Skin epidermis (tissue), 12 donors: ENCODE data around the gene CPM.
"Not testable (repeated sequence)": the region's sequence is repeated elsewhere in the genome, so short reads cannot be mapped to it uniquely, and the experiment has no call there.

ENCODE experiments used
- H3K27ac ChIP-seq, 21 experiments: fragments of 200-600 bp; sonication (generic) in 11 of 21; one replicate each; pipeline ENCODE4 v1.5.0; 2020; ENCODE audit warnings: mild to moderate bottlenecking in 3 of 21, inconsistent platforms in 2 of 21, moderate library complexity in 2 of 21
- H3K4me3 ChIP-seq, 7 experiments: fragments of 200-600 bp; sonication (generic) in 2 of 7; one replicate each; pipeline ENCODE4 v1.5.0; 2020; ENCODE audit warnings: inconsistent platforms in 2 of 7, mild to moderate bottlenecking in 2 of 7, moderate library complexity in 1 of 7

Gene CPM

GRCh38 chr12:68814490-68815231, 118.3 kb downstream of the CPM start:
- Histone ChIP-seq H3K27ac (peak overlapping the region in 1 of 21 experiments; percentile 6), H3K4me3 (no peak overlapping the region)

DNA sequence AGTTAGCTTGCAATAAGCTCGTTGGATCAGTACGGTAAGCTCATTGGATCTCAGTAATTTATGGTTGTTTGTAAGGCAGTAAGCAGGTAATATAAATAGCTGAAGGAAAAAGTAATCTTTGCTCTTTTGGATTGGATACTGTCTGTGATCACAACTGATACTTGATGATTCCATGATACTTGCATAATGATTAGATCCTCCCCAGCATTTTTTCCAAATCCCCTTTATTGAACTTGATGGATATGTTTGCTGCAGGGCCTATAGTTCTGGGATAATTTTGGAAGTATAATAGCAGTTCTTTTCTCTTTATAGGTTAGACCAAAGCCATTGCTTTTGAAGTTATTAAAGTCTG, 119.8 kb downstream of the CPM start:
- H3K4me3 ChIP-seq = no peak overlapping the region
- no peak overlapping the region for H3K27ac ChIP-seq

DNA sequence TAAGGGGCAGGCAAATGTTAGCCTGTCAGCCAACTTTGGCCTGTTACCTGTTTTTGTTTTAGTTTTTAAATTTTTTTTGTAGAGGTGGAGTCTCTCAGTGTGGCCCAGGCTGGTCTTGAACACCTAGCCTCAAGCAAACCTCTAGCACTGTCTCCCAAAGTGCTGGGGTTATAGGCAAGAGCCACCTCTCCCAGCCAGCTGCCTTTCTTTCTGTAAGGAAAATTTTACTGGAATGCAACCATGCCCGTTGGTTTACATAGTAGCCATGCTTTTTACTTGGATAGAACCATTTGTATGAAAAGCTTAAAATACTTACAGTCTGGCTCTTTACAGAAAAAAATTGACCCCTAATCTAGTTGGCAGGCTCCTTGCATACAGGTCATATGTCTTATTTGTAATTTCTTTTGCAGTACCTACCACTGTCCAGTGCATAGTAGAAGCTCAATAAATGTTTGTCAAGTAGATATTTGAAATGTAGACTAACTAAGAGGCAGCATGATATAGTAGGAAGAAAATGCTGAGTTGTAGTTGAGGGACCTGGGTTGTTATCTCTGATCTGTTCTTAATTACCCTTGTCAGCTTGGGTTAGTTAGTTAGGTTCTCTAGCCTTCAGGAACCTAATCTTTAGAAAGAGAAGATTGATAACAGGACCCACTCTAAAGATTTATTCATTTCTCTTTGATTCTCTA, 120.3 kb downstream of the CPM start:
- Histone ChIP-seq H3K27ac (no peak overlapping the region), H3K4me3 (no peak overlapping the region)

- H3K27ac ChIP-seq = not testable (repeated sequence)
Measured at GRCh38 chr12:68811573-68811972, 121.4 kb downstream of the CPM start.

DNA sequence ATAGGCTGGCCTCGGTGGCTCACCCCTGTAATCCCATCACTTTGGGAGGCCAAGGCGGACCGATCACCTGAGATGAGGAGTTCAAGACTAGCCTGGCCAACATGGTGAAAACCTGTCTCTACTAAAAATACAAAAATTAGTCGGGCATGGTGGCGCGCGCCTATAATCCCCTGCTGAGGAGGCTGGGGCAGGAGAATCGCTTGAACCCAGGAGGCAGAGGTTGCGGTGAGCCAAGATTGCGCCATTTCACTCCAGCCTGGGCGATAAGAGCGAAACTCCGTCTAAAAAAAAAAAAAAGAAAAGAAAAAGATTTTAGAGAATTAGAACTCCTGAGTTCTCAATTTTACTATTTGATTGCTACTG, 123.0 kb downstream of the CPM start:
- Histone ChIP-seq H3K4me3 (peak overlapping the region in 2 of 7 experiments; percentile 68 to 80), H3K27ac (peak overlapping the region in 1 of 21 experiments; percentile 49)

More at GRCh38 chr12:68811573-68811972, 121.4 kb downstream of the CPM start:
- not testable (repeated sequence) for H3K4me3 ChIP-seq

DNA sequence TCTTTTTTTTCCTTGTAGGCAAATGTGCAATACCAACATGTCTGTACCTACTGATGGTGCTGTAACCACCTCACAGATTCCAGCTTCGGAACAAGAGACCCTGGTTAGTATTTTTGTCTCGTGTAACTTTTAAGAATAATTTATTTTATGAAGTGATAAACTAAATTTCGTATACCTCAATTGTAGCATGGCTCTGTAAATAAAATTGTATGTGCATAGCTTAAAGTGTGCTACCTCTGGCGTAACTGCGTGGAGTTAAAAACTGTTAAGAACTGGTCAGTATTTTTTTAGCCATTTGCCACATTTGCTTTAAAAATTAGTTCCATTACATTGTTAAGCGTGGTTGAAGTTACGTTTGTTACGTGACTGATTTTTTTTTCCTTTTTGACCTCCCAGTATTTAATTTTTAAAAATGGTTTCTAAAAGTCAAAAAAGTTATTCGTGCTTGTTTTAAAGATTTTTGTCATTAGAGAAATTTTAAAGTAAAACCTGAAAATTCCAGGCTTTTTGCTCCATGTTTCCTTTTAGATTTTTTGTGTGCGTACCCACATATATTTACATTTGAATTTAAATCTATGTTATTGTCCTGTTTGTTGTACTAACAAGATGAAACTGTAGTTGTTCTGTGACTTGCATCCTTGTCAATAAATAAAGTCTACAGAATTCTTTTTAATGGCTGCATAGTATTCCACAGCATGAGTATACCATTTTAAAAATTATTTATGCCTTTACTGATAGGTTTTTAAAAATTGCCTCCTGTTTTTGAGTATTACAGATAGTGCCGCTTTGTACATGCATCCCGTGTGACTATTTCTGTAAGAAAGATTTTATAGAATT, 123.6 kb downstream of the CPM start:
- Histone ChIP-seq H3K4me3 (peak overlapping the region; percentile 68 to 96 (median 80)), H3K27ac (peak overlapping the region in 19 of 21 experiments; percentile 90 to 100 (median 99))

- H3K27ac ChIP-seq = peak overlapping the region; percentile 88 to 100 (median 98)
- peak overlapping the region; percentile 68 to 96 (median 80) for H3K4me3 ChIP-seq
Measured at GRCh38 chr12:68808388-68809189, 124.4 kb downstream of the CPM start.

DNA sequence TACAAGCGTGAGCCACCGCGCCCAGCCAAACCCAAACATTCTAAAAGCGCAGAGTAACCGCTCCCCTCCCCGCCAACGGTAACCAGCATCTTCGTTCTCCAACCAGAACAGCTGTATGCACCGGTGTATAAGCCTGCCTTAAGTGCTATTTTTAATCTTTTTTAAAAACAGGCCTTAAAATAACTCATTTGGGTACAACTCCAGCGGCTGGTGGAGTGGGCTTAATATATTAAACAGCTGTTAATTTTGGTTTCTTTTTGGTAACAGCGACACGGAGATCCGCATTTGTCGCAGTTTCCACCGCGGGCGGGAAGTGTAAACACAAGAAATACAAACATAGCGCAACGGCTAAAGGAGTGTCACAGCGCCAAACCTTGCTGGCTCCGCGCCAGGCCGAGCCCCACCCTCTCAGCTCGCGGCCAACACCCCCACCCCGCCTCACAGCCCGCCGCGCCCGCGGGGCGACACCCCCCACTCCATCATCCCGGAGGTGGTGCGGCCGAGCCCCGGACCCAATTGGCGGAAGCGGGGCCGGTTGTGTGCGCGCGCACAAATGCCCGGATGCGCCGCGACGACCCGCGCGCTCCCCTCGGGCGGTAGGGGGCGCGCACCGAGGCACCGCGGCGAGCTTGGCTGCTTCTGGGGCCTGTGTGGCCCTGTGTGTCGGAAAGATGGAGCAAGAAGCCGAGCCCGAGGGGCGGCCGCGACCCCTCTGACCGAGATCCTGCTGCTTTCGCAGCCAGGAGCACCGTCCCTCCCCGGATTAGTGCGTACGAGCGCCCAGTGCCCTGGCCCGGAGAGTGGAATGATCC, 125.2 kb downstream of the CPM start, which contains the start of gene MDM2:
MDM2 (plus strand) TSS at position 602 of the 812 bp plus-strand sequence. CDS start 301 bp downstream, outside the sequence.
- Histone ChIP-seq H3K4me3 (peak within 1 kb of the TSS; percentile 68 to 96 (median 80)), H3K27ac (peak within 1 kb of the TSS; percentile 88 to 100 (median 98))

DNA sequence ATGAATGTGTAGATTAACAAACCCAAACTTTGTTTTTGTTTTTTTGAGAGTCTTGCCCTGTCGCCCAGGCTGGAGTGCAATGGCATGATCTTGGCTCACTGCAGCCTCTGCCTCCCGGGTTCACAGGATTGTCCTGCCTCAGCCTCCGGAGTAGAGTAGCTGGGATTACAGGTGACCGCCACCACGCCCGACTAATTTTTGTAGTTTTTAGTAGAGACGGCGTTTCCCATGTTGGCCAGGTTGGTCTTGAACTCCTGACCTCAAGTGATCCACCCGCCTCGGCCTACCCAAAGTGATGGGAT, 125.7 kb downstream of the CPM start:
- Histone ChIP-seq H3K27ac (peak overlapping the region; percentile 88 to 100 (median 98)), H3K4me3 (peak overlapping the region; percentile 68 to 96 (median 80))

DNA sequence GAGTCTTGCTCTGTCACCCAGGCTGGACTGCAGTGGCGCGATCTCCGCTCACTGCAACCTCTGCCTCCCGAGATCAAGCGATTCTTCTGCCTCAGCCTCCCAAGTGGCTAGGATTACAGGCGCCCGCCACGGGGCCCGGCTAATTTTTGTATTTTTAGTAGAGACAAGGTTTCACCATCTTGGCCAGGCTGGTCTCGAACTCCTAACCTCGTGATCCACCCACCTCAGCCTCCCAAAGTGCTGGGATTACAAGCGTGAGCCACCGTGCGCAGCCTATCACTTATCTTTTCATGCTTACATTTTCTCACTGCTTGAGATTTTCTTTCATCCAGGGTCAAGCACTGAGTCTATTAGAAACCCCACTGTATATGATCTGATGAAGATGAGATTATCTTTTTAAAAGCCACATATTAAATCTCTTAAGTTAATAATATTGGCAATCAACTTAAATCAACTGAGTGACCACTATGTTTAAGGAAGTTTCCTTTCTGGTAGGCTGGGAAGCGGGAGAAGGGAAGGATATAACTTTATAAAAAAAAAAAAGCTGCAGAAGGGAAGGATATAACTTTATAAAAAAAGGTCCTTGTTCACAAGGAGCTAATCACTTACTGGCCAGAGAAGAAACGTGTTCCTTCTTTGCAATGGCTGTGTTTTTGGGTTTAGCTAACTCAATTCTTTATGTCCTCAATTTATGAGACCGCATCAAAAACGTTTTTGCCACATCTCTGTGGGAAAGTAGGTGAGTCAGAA, 126.3 kb downstream of the CPM start:
- peak overlapping the region in 19 of 21 experiments; percentile 90 to 100 (median 98) for H3K27ac ChIP-seq
- H3K4me3 ChIP-seq = peak overlapping the region in 6 of 7 experiments; percentile 68 to 96 (median 80)

- H3K4me3 ChIP-seq = no peak overlapping the region
Measured at GRCh38 chr12:68805592-68806120, 127.3 kb downstream of the CPM start.

GRCh38 chr12:68804657-68805591, 128.0 kb downstream of the CPM start:
- Histone ChIP-seq H3K27ac (no peak overlapping the region), H3K4me3 (no peak overlapping the region)

More at GRCh38 chr12:68805592-68806120, 127.3 kb downstream of the CPM start:
- no peak overlapping the region for H3K27ac ChIP-seq

DNA sequence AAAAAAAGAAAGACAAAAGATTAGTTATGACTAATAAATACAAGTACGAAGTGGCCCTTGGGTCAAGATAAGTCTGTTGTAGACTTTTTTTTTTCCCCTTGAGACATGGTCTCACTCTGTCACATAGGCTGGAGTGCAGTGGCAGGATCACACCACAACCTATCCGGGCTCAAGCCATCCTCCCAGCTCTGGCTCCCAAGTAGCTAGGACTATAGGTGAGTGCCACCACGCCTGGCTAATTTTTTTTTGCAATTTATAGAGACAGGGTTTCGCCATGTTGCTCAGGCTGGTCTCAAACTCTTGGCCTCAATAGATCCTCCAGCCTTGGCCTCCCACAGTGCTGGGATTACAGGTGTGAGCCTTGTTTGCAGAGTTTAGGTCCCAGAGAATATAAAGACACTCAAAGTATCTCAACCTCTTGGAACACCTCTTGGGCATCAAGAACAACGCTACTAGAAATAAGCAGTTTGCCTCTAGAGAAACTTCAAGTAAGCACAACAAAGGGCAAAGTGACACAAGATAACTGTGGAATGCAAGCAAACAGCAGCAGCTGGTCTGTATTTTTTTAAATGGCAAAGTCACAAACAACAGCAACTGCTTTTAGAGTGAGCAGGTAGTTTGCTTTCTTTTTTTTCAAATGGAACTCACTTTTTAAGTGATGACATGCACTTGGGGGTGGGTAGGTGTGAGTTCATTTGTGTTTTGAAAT, 128.9 kb downstream of the CPM start:
- Histone ChIP-seq H3K27ac (peak overlapping the region in 1 of 21 experiments; percentile 21), H3K4me3 (no peak overlapping the region)

DNA sequence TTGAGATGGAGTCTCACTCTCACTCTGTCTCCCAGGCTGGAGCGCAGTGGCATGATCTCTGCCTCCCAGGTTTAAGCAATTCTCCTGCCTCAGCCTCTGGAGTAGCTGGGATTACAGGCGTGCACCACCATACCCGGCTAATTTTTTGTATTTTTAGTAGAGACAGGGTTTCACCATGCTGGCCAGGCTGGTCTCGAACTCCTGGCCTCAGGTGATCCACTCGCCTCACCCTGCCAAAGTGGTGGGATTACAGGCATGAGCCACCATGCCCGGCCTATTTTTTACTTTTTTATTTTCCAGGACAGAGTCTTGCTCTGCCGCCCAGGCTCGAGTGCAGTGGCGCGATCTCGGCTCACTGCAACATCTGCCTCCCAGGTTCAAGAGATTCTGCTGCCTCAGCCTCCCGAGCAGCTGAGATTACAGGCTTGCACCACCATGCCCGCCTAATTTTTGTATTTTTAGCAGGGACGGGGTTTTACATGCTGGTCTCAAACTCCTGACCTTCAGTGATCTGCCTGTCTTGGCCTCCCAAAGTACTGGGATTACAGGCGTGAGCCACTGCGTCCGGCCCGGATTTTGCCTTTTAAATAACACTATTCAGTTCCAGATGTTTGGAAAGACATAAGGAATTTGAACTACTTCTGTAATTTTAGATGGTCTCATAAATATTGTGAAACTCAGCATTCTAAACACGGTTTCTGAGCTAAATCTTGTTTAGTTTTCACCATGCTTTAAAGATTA, 129.9 kb downstream of the CPM start:
- H3K27ac ChIP-seq = peak overlapping the region in 5 of 21 experiments; percentile 3 to 73 (median 9)
- H3K4me3 ChIP-seq = not testable (repeated sequence)

DNA sequence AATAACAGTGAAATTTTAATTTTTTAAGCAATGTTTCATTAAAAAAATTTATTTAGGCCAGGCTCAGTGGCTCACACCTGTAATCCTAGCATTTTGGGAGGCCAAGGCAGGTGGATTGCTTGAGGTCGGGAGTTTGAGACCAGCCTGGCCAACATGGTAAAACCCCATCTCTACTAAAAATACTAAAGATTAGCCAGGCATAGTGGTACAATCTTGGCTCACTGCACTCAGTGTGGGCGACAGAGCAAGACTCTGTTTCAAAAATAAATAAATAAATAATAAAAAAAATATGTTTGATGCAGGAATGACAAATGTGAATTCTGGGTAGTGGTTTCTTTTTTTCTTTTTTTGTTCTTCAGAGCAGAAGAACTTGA, 130.6 kb downstream of the CPM start:
- not testable (repeated sequence) for H3K4me3 ChIP-seq, H3K27ac ChIP-seq
